GM18499 (cell line): ENCODE measurements around the gene WWTR1.

Experiments
- ATAC-seq: cut with Tn5 transposase; IDR thresholded peaks from one replicate; pipeline ENCODE4 v1.9.1; 2021; ENCODE audit warnings: moderate number of reproducible peaks; ENCODE audit not compliant: insufficient read depth, unreplicated experiment

Gene WWTR1

GRCh38 chr3:149626671-149627070 lies 31.2 kb downstream of the WWTR1 start:
- no peak for ATAC-seq

DNA sequence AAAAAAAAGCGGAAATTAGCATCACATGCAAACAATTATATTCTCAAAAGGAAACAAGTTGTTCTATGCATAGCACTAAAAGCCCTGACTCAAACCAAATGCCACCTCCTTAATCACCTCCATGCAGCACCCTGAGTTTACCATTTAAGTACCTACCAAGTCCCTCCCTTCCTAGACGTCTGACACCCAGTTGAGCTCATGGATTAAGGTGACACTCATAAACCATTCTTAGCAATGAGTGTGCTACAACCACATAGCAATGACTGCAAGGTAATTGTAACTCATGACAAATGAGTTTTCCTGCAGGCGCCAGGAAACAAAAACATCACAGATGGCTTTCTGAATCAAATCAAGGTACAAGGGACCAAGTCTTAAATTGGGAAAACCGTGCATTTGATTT lies 32.0 kb downstream of the WWTR1 start:
- ATAC-seq = no peak

- ATAC-seq = no peak
These were observed 34.0 kb downstream of the WWTR1 start for GRCh38 chr3:149623824-149624223.

GRCh38 chr3:149621218-149622005 lies 36.4 kb downstream of the WWTR1 start:
- ATAC-seq = no peak

- no peak for ATAC-seq
These were observed 37.4 kb downstream of the WWTR1 start for GRCh38 chr3:149620291-149621020.

DNA sequence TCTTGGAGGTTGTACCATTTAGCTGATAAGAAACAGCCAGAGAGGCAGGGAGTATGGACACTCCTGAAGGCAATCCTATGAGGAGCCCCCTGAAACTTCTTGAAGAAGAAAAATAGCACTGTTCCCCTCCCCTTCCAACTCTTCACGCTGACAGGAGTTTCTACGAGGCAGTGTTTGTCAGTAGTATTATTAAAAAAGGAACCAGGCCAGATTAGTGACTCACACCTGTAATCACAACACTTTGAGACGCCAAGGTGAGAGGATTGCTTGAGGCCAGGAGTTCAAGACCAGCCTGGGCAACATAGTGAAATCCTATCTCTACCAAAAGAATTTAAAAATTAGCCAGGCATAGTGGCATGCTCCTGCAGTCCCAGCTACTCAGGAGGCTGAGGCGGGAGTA lies 38.7 kb downstream of the WWTR1 start:
- ATAC-seq = no peak

DNA sequence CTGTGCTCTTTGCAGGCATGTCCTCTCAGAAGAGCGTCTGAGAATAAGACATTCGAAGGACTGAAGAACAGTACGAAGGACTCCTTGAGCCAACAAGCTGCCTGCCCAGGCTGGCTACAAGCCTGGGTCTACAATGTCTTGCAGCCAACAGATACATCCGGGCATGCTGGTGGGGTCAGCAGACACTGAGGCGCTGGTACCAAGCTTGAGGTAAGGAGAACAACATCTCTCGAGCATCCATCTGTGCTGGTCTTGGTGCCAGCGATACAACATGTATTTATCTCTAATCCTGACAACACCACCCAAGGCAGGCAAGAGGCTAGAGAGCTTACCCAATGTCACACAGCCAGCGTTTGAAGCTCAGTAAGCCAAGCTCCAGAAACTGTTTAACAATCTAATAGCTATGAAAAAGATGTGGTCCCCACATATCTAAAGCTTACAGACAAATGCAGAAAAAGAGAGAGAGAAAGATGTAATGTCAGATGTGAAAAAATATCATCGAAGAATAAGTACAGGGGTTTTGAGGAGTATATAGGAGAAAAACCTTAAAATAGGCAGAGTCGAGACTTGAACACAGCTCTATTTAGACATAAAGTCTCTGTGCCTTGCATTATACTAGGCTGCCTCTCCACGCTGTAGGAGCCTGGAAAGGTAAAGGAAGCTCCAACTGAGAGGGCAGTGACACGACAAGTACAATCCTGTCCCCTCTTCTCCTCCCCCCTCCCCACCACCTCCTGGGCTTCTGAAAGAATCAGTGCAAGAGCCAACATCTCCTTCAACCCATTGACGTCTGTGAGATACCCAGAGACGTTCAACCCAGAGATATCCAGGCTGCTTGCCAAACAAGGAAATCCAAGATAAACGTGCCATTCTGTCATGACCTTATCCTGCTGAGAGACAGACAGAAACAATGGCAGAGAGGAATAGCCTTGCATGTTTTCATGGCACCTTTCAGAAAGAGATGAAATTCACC lies 39.4 kb downstream of the WWTR1 start:
- no peak for ATAC-seq

- no peak for ATAC-seq
These were observed 42.0 kb downstream of the WWTR1 start for GRCh38 chr3:149615731-149616221.

DNA sequence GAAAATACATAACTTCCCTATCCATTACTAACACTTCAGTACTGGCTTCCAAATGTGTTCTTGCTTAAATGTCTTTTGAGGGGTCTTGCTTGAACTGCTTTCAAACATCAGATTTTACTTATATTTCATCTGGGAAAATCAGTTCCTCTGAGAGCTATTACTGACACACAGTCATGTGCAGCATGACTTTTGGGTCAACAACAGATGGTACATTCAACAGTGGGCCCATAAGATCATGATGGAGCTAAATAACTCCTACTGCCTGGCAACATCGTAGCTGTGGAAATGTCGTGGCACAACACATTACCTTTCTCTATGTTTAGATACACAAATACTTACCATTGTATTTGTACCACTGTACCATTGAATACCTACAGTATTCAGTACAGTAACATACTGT lies 43.8 kb downstream of the WWTR1 start:
- ATAC-seq = no peak

DNA sequence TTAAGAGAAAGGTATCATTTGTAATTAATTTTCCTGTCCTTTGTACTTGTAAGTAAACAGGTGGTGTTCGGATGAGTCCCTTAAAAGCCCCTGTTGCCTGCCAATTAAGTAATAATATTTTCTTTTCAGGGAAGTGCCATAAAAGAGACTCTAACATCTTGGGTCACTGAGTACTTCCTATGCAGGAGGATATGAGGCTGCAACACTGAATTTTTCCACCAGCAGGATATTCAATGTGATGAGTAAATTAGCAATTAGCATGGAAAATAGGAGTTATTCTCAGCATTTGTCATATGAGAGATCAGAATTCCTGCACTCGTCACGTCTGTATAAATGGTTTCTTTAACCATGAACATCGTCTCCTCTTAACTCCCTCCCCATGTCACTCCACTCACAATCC lies 45.4 kb downstream of the WWTR1 start:
- no peak for ATAC-seq

GRCh38 chr3:149611149-149611548 lies 46.7 kb downstream of the WWTR1 start:
- no peak for ATAC-seq

DNA sequence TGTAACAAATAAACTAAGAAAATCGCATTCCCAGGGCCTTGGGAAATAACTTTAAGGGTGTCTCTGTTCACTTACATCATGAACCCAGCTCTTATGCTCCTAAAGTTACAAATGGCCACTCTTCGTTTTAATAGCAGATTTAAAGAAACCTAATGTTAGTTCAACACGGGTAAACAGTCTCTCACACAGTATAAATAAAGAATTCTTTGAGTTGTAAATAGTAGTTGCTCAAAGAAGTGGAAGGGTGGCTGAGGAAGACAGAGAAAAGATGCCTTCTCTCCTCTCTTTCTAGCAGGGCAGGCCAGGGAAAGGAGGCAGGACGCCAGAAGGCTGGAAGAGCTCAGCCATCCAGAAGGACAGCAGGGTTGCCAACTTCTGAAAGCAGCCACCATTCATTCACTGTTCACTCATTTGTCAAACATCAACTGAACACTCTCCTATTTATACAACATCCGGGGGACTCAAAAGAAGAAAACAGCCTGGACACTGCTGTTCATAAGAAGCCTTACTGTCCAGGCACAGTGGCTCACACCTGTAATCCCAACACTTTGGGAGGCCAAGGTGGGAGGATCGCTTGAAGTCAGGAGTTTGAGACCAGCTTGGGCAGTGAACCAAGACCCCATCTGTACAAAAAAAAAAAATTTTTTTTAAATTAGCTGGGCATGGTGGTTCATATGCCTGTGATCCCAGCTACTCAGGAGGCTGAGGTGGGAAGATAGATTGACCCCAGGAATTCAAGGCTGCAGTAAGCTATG lies 47.3 kb downstream of the WWTR1 start:
- no peak for ATAC-seq

DNA sequence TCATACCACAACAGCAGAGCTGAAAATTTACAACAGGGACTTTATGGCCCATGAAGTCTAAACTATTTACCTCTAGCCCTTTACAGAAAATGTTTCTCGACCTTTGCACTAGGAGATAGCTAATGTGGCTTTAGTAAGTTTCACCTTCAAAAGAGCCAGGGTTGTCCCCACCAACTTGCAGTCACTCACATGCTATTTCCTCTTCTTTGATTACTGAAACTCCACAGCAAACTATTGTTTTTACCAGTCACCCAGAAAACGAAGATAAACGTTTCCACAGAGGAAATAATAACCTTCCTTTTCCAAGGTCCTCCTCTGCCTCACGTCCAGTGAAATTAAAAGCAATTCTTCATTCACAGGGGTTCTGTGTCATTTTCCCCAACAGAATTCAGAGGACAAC lies 48.2 kb downstream of the WWTR1 start:
- ATAC-seq = peak; percentile 87

- ATAC-seq = no peak
These were observed 48.8 kb downstream of the WWTR1 start for GRCh38 chr3:149608987-149609386.

DNA sequence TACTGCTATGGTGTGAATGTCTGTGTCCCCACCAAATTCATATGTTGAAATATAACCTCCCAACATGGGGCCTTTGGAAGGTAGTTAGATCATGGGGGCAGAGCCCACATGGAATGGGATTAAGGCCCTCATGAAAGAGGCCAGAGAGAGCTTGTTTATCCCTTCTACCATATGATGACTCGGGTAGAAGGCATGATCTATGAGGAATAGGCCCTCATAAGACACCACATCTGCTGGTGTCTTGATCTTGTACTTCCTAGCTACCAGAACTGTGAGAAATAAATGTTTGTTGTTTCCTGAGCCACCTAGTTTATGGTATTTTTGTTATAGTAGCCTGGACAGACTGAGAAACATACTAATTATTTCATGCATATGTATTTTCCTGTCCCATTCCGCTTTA lies 51.9 kb downstream of the WWTR1 start:
- ATAC-seq = no peak

GRCh38 chr3:149604125-149604875 lies 53.5 kb downstream of the WWTR1 start:
- no peak for ATAC-seq

DNA sequence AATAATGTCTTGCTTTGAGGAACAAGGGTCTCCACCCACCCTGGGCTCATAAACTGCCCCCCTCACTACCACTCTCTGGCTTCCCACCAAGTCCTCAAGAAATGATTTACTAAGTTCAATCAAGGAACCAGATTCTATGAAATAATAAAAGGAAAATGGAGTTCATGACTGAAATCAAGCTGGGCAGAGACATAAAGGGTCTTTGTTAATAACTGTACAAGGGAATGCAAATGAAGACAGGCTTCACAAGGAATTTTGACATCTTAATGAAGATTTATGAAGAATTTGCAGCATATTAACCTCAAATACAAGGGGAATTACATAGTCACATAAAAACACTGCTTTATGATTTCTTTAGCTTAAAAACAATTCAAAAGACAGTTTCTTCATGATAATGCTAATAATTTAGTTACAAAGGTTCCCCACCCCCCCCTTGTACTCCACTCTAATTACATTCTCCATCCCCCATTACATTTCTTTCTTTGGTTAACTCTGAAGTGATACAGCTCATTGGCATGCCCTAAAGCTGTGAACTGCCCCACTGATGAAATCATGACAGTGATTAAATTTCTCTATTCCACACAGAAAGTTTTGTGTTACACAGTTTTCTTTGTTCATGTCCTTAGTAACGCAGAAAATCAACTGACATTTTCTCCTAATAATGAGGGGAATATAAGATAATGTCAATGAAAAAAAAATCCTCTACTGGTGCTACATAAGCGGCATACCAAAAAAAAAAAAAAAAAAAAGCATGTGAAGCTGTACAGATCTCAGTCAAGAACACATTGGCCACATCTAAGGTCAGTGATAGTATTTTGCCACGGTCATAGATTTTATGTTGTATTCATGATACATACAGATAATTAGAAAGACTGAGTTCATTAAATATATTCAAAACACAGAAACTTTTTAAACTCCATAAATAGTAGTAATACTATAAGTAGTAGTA lies 54.4 kb downstream of the WWTR1 start:
- ATAC-seq = no peak

GRCh38 chr3:149600634-149601033 lies 57.2 kb downstream of the WWTR1 start:
- no peak for ATAC-seq
